CD4-positive, alpha-beta T cell treated with Interleukin-1 beta for 1 hour (primary cell): ENCODE results near the gene MB21D2.
"Not testable (repeated sequence)": the region's sequence is repeated elsewhere in the genome, so short reads cannot be mapped to it uniquely, and the experiment has no call there.

Experiments used
- DNase-seq, 2 donors: peaks; one replicate each; pipeline ENCODE4 v3.0.0-alpha.2; 2020 to 2022

The MB21D2 gene

DNA sequence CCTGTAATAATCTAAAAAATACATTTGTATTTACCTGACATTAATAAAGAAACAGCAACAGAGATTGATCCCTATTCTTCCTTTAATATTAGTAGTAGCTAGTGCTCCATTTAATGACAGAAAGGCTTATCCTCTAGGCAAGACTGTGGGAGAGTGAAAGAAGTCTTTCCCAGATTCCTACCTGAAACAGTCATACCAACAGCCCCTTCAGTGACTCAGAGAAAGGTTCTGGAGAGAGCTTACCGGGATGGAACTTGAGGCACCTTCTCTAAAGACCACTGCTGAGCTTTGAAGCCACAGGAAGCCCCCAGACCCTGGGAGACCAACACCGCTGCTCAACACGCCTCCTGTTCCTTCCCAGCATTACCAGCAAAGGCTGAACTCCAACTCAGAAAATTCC lies 123.4 kb downstream of the MB21D2 start:
- no peak for DNase-seq

DNA sequence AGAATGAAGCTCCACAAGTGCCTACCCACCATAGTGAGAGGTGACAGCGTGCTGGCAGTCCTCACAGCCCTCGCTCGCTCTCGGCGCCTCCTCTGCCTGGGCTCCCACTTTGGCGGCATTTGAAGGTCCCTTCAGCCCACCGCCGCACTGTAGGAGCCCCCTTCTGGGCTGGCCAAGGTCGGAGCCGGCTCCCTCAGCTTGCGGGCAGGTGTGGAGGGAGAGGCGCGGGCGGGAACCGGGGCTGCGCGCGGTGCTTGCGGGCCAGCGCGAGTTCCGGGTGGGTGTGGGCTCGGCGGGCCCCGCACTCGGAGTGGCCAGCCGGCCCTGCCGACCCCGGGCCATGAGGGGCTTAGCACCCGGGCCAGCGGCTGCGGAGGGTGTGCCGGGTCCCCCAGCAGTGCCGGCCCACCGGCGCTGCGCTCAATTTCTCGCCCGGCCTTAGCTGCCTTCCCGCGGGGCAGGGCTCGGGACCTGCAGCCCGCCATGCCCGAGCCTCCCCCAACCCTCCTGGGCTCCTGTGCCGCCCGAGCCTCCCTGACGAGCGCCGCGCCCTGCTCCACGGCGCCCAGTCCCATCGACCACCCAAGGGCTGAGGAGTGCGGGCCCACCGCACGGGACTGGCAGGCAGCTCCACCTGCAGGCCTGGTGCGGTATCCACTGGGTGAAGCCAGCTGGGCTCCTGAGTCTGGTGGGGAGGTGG lies 128.7 kb downstream of the MB21D2 start:
- not testable (repeated sequence) for DNase-seq

GRCh38 chr3:192778508-192778907 lies 139.1 kb downstream of the MB21D2 start:
- no peak for DNase-seq

GRCh38 chr3:192774341-192774740 lies 143.3 kb downstream of the MB21D2 start:
- DNase-seq, result not testable (repeated sequence)

DNA sequence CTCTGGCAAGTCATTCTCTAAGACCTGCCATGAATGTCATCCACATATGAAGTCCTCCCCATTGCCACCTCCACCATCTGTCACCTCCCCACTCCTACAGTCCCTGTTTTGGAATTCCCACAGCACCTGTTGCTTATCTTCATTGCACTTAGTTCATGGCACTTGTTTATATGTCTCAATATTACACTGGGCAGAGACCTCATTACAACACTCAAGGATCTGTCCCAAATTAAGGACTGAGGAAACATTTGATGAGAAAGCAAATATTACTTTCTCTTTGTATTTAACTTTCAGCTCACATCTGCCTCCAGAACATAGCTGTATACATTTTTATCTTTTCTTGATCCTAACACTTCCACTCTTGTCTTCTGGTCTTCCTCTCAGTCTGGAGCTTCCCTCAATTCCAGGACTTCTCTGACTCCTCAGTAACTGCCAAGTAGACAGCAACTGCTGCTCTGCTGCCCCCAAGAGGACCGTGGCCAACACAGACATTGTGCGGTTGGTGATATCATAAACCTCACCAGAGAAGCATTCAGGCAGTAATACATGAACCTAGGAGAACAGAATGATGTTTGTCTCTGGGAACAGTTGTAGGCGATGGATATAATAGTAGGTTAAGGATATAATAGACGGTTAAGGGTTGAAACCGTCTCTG lies 145.3 kb downstream of the MB21D2 start:
- DNase-seq, result no peak

DNA sequence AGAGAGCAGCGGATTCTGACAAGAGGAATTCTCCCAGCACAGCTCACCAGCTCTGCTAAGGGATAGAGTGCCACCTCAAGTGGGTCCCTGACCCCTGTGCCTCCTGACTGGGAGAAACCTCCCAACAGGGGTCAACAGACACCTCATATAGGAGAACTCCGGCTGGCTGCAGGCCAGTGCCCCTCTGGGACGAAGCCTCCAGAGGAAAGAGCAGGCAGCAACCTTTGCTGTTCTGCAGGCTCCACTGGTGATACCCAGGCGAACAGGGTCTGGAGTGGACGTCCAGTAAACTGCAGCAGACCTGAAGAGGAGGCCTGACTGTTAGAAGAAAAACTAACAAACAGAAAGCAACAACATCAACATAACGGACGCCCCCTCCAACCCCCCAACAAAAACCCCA lies 159.0 kb downstream of the MB21D2 start:
- DNase-seq, result no peak

DNA sequence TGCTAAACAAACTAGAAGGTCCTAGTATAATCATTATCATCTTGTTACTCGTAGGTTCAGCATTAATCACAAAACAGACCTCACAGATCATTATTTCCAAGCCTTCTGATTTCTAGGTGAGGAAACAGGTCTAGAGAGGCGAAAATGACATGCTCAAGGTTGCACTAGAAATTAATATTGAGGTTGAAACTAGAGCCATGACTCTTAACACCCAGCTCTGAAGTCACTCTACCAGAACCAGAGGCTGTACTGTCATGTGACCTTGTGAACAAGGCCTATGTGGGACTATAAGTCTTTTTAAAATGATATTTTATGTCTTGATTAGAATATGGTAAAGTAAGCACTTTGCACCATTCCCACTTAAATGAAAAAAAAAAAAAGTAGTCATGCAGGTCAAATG lies 166.5 kb downstream of the MB21D2 start:
- no peak for DNase-seq

- no peak for DNase-seq
These were observed 167.5 kb downstream of the MB21D2 start for GRCh38 chr3:192750201-192750600.

DNA sequence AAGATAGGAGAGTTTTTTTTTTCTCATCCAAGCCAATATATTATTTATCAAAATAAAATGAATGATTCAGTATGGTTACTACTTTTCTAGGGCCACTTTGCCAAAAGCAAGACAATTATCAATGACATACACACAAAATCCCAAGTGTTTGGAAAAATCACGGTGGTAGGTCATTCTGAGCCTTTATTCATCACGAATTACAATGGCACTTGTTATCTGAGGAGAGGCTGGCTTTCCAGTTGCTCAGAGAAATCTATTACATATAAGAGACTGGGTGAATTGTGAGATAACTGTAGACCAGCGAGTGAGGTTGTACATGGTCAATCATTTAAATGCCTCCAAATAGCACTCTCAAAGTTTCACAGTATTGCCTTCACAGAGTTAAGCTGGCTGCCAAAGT lies 169.9 kb downstream of the MB21D2 start:
- no peak for DNase-seq

DNA sequence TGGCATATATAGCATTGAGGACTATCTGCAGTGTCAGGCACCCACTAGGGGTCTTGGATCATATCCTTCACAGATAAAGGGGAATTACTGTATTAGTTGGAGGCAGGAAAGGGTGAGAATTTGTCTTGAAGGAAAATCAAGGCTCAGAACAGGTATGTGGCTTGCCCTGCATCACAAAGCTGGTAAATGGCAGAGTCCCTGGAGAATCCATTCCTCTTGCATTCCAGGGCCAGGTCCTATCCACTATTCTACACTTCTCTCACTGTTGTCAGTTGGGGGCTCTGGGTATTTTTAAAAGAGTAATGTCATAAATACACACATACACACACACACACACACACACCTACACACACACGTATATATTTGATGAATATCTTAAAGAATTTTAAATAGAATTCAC lies 170.5 kb downstream of the MB21D2 start:
- no peak for DNase-seq
